GM12878 (cell line): ENCODE data around the gene MNT. TPM values are rescaled to one million over a fixed set of nuclear protein-coding genes. Genes with fewer than 3 reads are reported as not detected.

Source experiments
- BMI1 ChIP-seq: fragments of 450-650 bp; IDR thresholded peaks from 2 replicates; pipeline ENCODE4 v1.6.1; 2016; ENCODE audit warnings: mild to moderate bottlenecking, moderate library complexity, borderline replicate concordance
- CEBPZ ChIP-seq: fragments of 150-350 bp; IDR thresholded peaks from 2 replicates; pipeline ENCODE4 v1.6.1; 2016; ENCODE audit warnings: low read depth, low read length
- CTCF ChIP-seq, 3 experiments: IDR thresholded peaks in 2 of 3; conservative IDR thresholded peaks in 1 of 3; 2 replicates each; pipeline ENCODE4 v1.5.1; 2011; ENCODE audit warnings: low read depth in 3 of 3, low read length in 3 of 3, mild to moderate bottlenecking in 3 of 3, control low read depth in 2 of 3, moderate library complexity in 2 of 3, inconsistent platforms in 1 of 3, mixed read lengths in 1 of 3; ENCODE audit not compliant: control insufficient read depth in 2 of 3, insufficient read depth in 1 of 3; ENCODE audit errors: extremely low read depth in 1 of 3
- CUX1 ChIP-seq: IDR thresholded peaks from 2 replicates; pipeline ENCODE4 v1.6.1; 2012; ENCODE audit warnings: improper control_type of control experiment, low read depth, low read length; ENCODE audit not compliant: insufficient replicate concordance
- IKZF1 ChIP-seq: fragments of 450-650 bp; conservative IDR thresholded peaks from 2 replicates; pipeline ENCODE4 v1.6.1; 2017; ENCODE audit warnings: antibody characterized with exemption, mild to moderate bottlenecking
- KLF5 ChIP-seq: fragments of 450-650 bp; IDR thresholded peaks from 2 replicates; pipeline ENCODE4 v1.6.1; 2014; ENCODE audit warnings: mild to moderate bottlenecking; ENCODE audit not compliant: partially characterized antibody
- MEF2B ChIP-seq: fragments of 450-650 bp; IDR thresholded peaks from 2 replicates; pipeline ENCODE4 v1.6.1; 2018; ENCODE audit warnings: mild to moderate bottlenecking, moderate library complexity; ENCODE audit not compliant: partially characterized antibody, poor library complexity, severe bottlenecking
- MYC ChIP-seq: IDR thresholded peaks from 2 replicates; pipeline ENCODE4 v1.6.1; 2011; ENCODE audit warnings: mild to moderate bottlenecking, low read length, moderate library complexity, inconsistent platforms; ENCODE audit not compliant: insufficient read depth, insufficient replicate concordance, insufficient read length, severe bottlenecking
- RB1 ChIP-seq: fragments of 450-650 bp; formaldehyde crosslinking; IDR thresholded peaks from 2 replicates; pipeline ENCODE4 v1.6.1; 2017; ENCODE audit warnings: mild to moderate bottlenecking, borderline replicate concordance
- RBBP5 ChIP-seq: fragments of 200-600 bp; sonication (generic); conservative IDR thresholded peaks from 2 replicates; pipeline ENCODE4 v1.6.1; 2016
- RUNX3 ChIP-seq: IDR thresholded peaks from 2 replicates; pipeline ENCODE4 v1.6.1; 2012; ENCODE audit warnings: low read length, inconsistent platforms
- ZBTB40 ChIP-seq: fragments of 450-650 bp; IDR thresholded peaks from 2 replicates; pipeline ENCODE4 v1.6.1; 2016; ENCODE audit warnings: mild to moderate bottlenecking, moderate library complexity, borderline replicate concordance
- ZSCAN29 ChIP-seq: fragments of 450-650 bp; IDR thresholded peaks from 2 replicates; pipeline ENCODE4 v1.6.1; 2017; ENCODE audit warnings: mild to moderate bottlenecking, moderate library complexity
- polyA plus RNA-seq, 11 experiments: library from polyadenylated mRNA; depleted of rRNA in 4 of 11; unstranded in 6 of 11; stranded (reverse) in 5 of 11; fragments of >200 nt; fragmentation: Nextera tagmentation in 4 of 11; fragmentation: Illumina TruSeq in 1 of 11; extraction: Ambion mirVana in 4 of 11; extraction: Trizol in 1 of 11; gene quantifications; 1 replicate in 1 of 11; 2 replicates in 10 of 11; pipeline versions ENCODE4 v1.2.1 to v1.2.3, GENCODE V29; 2011 to 2016; ENCODE audit warnings: inconsistent platforms in 2 of 11, missing spikeins in 2 of 11, low read depth in 1 of 11
- total RNA-seq, 4 experiments: library from RNA; depleted of rRNA in 3 of 4; stranded (reverse); fragments of >200 nt in 3 of 4; fragmentation: Illumina TruSeq in 1 of 4; extraction: Trizol in 1 of 4; gene quantifications; 2 replicates each; pipeline versions ENCODE4 v1.2.1 to v1.2.3, GENCODE V29; 2013 to 2021

MNT gene
- total and polyA plus RNA-seq, 10 of the 15 experiments (the other 5 are each of a cell fraction or from before 2014, with no cell fraction given), result 0.31 to 15.9 (median 3.8) TPM

GRCh38 chr17:2392252-2393173 is 8.3 kb downstream of the MNT start (continued):
- no peak for TF ChIP-seq CUX1
- TF ChIP-seq BMI1, result no peak
- TF ChIP-seq CEBPZ, result no peak
- no peak for TF ChIP-seq RBBP5
- TF ChIP-seq IKZF1, result peak; percentile 61
- no peak for TF ChIP-seq ZSCAN29
- TF ChIP-seq MEF2B, result no peak
- TF ChIP-seq KLF5, result no peak
- TF ChIP-seq RB1, result peak; percentile 45; the same call in 1 of the 2 replicates
- no peak for TF ChIP-seq MYC
- TF ChIP-seq RUNX3, result peak; percentile 73
- no peak for TF ChIP-seq ZBTB40
- no peak for TF ChIP-seq CTCF (IDR thresholded peaks at IDR 0.05 in 2 of 3, conservative IDR thresholded peaks at IDR 0.05 in 1 of 3; ENCODE audit: control insufficient read depth in 2 of 3, extremely low read depth in 1 of 3, insufficient read depth in 1 of 3, low read depth in 3 of 3, low read length in 3 of 3)
